ENCODE results near the gene ITGA2B.
A peak's percentile ranks its signal among the peaks of the same experiment; 100 is the strongest.
"Not testable (repeated sequence)": the region's sequence is repeated elsewhere in the genome, so short reads cannot be mapped to it uniquely, and the experiment has no call there.

ITGA2B gene

DNA sequence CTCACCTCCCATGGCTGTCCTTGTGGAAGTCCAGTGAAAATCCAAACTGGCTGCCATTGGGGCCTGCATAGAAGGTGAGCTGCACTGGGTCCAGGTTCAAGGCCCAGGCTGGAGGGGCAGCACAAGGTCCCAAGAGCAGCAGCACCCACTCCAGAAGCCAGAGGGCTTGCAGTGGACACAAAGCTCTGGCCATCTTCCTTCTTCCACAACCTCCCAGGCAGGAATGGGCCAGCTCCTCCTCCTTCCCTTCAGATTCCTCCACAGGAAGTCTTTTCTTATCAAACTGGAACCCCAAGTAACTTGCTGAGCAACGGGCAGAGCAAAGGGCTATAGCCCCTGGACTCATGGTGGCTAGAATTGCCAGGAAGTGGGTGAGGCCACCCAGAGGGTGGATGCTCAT, at the start of gene ITGA2B:
Gene ITGA2B, minus strand, starts transcription at position 369 of the 400 bp plus-strand sequence. Its CDS starts 176 bp downstream, at position 193.
- no peak for ATAC-seq

GRCh38 chr17:44439168-44439567, 49.7 kb upstream of the ITGA2B start:
- no peak for ATAC-seq

GRCh38 chr17:44438636-44439035, 49.2 kb upstream of the ITGA2B start:
- no peak for ATAC-seq

GRCh38 chr17:44436336-44436735, 46.9 kb upstream of the ITGA2B start:
- ATAC-seq, result no peak

DNA sequence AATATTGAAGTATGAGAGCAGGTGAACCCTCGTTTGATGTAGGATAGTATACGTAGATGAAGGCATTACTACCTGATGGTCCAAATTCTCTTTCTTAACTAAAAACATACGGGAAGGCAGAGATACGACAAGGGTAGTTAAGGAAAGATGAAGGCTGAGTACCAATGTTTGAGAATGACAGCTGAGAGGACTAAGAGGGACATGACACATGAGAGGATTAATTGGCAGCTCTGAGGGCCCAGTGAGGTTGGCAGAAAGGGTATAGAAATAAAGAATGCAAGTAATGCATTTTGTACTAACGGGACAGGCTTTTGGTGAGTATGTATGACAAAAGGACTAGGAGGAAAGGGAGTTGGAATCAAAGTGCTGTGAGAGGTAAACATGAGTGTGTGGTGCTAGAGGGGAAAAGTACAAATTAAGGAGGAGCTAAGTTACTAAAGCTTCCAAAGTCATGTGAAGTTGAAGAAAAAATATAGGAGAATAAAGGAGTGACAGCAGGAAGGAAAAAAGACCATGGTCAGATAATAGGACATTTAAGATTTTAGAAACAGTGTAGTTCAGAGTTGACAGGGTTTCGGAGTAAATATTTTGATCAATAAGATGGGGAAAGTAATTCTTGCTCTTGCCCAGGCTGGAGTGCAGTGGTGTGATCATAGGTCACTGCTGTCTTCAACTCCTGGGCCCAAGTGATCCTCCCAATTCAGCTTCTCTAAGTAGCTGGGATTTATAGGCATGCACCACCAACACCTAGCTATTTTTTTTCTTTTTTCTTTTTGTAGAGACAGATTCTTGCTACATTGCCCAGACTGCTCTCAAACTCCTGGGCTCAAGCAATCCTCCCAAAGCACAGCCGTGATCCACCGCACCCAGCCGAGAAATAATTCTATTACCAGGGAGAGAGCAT, 43.1 kb upstream of the ITGA2B start:
- ATAC-seq, result no peak

DNA sequence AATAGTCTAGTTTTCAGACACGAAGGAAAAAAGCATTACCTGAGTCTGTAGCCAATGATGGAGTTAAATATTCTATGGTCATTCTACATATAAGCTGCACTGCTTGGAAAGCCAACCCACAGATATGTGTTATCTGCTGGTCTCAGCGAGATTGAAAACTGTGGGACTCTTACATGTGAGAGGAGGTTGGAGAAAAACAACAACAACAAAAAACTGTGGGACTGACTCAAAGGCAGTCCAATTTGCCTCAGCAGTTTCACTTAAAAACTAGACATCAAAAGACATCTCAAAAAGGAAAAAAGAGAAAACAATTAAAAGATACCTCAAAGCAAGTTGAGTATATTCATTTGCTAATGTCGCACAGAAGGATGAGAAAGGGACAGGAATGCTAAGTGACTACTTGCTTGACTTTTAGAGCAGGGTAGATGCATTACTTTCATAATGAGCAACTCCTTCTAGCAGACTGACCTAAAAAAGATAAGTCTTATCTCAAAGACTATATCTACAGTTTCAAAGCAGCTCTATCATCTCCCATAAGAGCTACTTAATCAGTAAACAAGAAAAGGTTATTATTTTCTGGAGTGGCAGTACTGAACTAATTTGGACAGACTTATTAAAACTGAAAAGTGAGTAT, 35.5 kb upstream of the ITGA2B start:
- ATAC-seq, result peak in 1 of 2 donors; percentile 66

DNA sequence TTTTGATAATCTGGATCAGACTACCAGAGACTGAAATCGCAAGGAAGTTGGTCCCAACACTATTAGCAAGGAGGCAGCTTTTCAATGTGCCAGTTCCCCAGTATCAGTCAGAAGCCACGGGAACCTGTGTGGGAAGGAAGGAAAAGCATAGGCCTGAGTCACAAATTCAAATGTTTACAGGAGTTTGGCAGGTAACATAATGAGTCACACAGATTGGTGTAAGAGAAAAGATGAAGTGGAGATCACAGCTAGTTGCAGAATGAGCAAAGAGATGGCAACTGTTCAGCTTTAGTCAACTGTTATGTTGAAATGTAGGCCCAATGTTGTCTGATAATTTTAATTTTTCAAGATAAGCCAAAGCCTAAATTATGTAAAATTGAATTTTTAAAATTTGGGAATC, 28.1 kb upstream of the ITGA2B start:
- ATAC-seq, result peak in 1 of 2 donors; percentile 63

DNA sequence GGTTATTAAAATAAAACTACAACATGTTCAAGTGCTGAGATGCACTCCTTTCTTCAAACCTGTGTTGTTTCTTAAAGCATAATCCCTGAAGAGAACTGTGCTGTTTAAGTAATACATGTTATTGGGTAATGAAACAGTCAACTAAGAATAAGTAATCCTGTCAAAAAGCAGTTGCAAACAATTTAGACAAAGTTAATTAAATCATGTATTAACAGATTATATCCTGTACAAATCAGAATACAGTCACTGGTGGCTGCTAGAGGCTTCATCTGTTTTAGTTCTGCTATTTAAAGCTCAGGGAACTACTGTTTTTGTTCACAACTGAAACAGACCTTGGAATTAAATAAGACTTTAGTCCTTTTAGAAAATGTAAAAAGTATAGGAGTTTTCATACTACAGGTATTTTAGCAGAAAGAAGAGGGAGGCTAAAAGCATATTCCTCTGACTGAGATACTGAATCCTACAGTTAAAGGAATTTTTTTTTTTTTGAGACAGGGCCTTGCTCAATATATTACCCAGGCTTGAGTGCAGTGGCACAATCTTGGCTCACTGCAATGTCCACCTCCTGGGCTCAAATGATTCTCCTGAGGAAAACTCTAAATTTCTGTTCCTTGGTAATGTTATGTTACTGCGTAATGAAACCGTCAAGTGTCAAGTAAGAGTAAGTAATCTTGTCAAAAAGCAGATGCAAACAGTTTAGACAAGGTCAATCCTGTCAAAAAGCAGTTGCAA, 27.3 kb upstream of the ITGA2B start:
- no peak for ATAC-seq

GRCh38 chr17:44414394-44415155, 25.1 kb upstream of the ITGA2B start:
- no peak for ATAC-seq

GRCh38 chr17:44409309-44410028, 20.0 kb upstream of the ITGA2B start:
- ATAC-seq, result no peak

DNA sequence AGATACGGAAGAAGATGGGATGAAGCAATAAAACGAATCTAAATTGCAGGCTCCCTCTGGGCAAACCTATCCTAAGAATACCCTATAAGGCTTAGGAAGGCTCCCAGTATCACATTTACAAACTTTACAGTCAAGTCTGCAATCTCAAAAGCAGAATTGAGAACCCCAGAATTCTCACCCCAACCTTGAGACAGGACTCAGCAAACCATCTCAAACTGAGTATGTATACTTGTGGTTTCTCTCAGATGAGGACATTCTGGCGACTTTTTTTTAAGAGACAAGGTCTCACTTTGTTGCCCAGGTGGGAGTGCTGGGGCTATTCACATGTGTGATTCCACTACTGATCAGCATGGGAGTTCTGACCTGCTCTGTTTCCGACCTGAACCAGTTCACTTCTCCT, 19.3 kb upstream of the ITGA2B start:
- no peak for ATAC-seq

DNA sequence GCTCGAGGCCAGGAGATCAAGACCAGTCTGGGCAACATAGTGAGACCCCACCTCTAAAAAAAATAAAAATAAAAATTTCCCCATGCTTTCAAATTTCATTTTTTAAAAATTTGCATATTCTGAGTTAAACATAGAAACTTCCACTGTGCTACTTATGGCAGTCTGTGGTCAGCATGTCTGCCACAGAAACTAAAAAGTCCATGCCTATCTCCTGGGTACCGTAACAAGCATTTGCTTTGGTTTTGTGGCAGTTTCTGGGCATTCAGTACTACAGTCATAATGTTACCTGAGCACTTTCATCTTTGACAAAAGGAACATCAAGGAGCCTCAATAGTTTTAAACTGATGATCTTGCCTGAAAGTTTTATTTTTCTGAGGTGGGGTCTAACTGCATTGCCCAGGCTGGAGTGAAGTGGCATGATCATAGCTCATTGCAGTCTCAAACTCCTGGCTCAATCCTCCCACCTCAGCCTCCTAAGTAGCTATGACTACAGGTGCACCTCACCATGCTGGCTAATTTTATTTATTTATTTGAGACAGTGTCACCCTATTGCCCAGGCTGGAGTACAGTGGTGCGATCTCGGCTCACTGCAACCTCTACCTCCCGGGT, 13.2 kb upstream of the ITGA2B start:
- peak in 1 of 2 donors; percentile 48 for ATAC-seq

DNA sequence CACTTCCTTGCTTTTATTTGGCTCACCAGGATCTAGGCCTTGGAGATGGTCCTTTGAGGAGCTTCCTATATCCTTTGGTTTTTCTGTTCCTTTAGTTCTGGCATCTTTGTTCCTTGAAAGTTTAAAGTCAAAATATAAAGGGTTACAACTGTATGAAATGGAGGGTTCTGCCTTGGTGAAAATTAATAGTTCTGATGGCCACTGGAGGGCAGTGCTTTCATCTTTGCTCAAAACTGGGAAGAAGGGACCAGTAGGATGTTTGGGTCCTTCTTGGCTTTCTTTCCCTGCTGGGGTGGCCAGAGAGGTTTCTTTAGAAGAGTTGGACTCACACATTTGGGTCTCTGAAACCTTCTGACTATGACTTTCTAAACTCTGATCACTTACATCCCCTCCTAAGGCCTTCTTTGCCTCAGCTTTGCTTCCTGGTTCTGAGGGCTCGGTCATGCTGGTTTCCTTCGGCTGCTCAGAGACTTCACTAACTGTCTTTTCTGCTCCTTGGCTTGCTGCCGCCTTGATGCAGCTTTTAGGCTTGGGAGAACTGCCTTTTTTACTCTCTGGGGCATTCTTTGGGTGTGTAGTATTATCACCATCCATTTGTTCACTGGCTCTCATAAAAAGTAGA, 10.9 kb upstream of the ITGA2B start:
- ATAC-seq, result no peak

DNA sequence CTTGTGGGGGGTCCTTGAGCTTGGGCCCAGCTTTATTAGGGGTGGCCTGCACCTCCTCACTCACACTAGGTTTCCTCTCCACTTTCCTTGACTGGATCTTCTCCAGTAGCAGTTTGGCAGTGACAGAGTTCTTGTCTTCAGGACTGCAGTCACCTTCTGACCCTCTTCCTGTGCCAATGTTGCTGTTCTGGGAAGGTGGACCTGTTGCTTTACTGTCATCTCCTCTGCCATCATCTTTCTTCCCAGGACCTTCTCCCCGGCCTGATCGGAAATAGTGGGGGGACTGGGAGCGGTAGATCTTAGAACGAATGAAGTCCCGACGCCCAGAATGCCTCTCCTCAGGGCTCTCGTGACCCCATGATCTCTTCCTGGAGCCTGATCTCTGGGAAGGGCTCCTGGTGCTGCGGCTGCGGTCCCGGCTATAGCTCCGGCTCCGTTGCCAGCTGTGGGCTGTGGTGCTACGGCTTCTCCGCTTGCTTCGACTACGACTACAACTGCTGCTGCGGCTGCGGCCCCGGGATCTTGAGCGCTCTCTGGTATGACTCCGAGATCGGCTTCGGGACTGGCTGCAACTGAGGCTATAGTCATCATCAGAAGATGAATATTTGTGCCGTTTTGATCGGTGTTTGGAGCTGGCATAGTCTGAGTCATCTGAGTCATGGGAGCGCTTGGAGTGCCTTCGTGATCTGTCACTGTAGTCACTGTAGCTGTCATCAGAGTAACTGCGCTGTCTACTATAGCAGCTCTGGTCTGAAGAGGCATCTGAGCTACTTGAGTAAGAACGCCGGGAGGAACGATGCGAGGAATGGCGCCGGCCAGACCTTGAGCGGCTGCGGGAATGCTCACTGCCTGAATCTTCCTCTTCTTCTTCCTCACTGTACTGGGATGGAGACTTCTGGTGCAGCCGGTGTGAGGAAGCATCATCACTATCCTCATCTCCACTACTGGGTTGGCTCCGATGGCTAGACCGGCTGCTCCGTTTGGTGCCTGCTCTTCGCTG, 9.5 kb upstream of the ITGA2B start:
- no peak for ATAC-seq

GRCh38 chr17:44397479-44398440, 8.3 kb upstream of the ITGA2B start:
- no peak for ATAC-seq

- no peak for ATAC-seq
Observed at GRCh38 chr17:44396946-44397345, 7.5 kb upstream of the ITGA2B start.

DNA sequence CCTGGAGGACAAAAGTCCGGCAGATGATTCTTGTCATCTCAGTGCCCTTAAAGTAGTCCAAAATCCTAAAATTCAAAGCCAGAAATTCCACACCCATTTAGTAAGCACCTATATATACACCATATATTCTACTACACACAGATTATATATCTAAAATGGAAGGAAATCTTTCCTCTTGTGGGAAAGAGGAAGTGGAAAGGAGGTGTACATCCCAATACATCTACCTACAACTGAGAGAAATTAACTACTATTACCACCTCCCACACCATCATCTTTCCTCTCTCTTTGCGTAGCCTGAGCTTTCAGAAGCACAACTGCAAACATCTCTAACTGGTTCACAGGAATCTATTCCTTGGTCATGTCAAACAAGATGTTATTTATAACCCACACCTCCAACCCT, 5.4 kb upstream of the ITGA2B start:
- no peak for ATAC-seq

DNA sequence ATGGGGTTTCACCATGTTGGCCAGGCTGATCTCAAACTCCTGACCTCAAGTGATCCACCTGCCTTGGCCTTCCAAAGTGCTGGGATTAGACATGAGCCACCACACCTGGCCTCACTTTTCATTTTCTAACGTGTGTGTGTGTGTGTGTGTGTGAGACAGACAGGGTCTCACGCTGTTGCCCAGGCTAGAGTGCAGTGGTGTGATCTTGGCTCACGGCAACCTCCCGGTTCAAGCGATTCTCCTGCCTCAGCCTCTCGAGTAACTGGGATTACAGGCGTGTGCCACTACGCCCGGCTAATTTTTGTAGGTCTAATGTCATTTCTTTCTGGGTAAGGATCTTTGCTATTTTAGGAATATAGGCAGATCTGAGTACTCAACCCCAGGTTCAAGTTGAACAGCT, 4.7 kb upstream of the ITGA2B start:
- ATAC-seq, result not testable (repeated sequence)

All from activated CD4-positive, CD25-positive, alpha-beta regulatory T cell treated with anti-CD3 and anti-CD28 coated beads, Interleukin-2, amount 50 U/mL, for 24 hours (primary cell).